Stimulated activated CD4-positive, alpha-beta T cell treated with anti-CD3 and anti-CD28 coated beads, Interleukin-1b, Interleukin-23, amount 100 ng/mL, for 24 hours (primary cell): ENCODE data around the gene HECA.

Experiments used
- DNase-seq, 4 experiments: peaks; one replicate each; pipeline ENCODE4 v3.0.0-alpha.2; 2020; ENCODE audit warnings: low read depth in 4 of 4, low spot score in 1 of 4

Gene HECA

GRCh38 chr6:139159016-139159415 is 24.1 kb downstream of the HECA start:
- DNase-seq: no peak

- no peak for DNase-seq
Observed at GRCh38 chr6:139161169-139161568, 26.3 kb downstream of the HECA start.

GRCh38 chr6:139161817-139162284 is 27.0 kb downstream of the HECA start:
- peak in 3 of 4 experiments; percentile 48 to 57 (median 49) for DNase-seq

- no peak for DNase-seq
Observed at GRCh38 chr6:139164001-139164400, 29.1 kb downstream of the HECA start.

- DNase-seq: no peak
Observed at GRCh38 chr6:139165324-139165723, 30.4 kb downstream of the HECA start.

GRCh38 chr6:139166238-139166955 is 31.5 kb downstream of the HECA start:
- no peak for DNase-seq

- no peak for DNase-seq
Observed at GRCh38 chr6:139166956-139167313, 32.1 kb downstream of the HECA start.

- DNase-seq: no peak
Observed at GRCh38 chr6:139172151-139172550, 37.3 kb downstream of the HECA start.

- no peak for DNase-seq
Observed at GRCh38 chr6:139172567-139172966, 37.7 kb downstream of the HECA start.

- DNase-seq: no peak
Observed at GRCh38 chr6:139173172-139173571, 38.3 kb downstream of the HECA start.

GRCh38 chr6:139173822-139174221 is 38.9 kb downstream of the HECA start:
- DNase-seq: no peak

GRCh38 chr6:139174961-139175360 is 40.1 kb downstream of the HECA start:
- no peak for DNase-seq

GRCh38 chr6:139175389-139175948 is 40.6 kb downstream of the HECA start:
- DNase-seq: no peak

GRCh38 chr6:139181236-139181635 is 46.4 kb downstream of the HECA start:
- no peak for DNase-seq

GRCh38 chr6:139184047-139184446 is 49.2 kb downstream of the HECA start:
- DNase-seq: no peak

- DNase-seq: no peak
Observed at GRCh38 chr6:139184459-139184858, 49.6 kb downstream of the HECA start.

GRCh38 chr6:139186242-139186641 is 51.4 kb downstream of the HECA start:
- no peak for DNase-seq

GRCh38 chr6:139186692-139187091 is 51.8 kb downstream of the HECA start:
- no peak for DNase-seq

GRCh38 chr6:139187489-139187888 is 52.6 kb downstream of the HECA start:
- DNase-seq: no peak

- DNase-seq: no peak
Observed at GRCh38 chr6:139189665-139190064, 54.8 kb downstream of the HECA start.

GRCh38 chr6:139194740-139195139 is 59.9 kb downstream of the HECA start:
- no peak for DNase-seq

- DNase-seq: no peak
Observed at GRCh38 chr6:139198529-139199288, 63.8 kb downstream of the HECA start.
